ENCODE measurements around the gene MED22. TPM values are rescaled to one million over a fixed set of nuclear protein-coding genes. Genes with fewer than 3 reads are reported as not detected.
"Not testable (repeated sequence)": the region's sequence is repeated elsewhere in the genome, so short reads cannot be mapped to it uniquely, and the experiment has no call there.

Gene MED22
- total RNA-seq, 1 donor from 2014 or later, result 37.9 TPM

GRCh38 chr9:133384736-133385321 lies 36.9 kb upstream of the MED22 start:
- H3K4me3 Mint-ChIP-seq, result no peak overlapping the region
- H3K27me3 Mint-ChIP-seq (ENCODE audit: insufficient read depth), result no peaks in the 10 kb centered on the region
- H3K9me3 Mint-ChIP-seq, result no peaks in the 10 kb centered on the region
- no peaks in the 10 kb centered on the region for H3K4me1 Mint-ChIP-seq (ENCODE audit: low read depth)
- H3K36me3 Mint-ChIP-seq (ENCODE audit: low read depth), result no peaks in the 10 kb centered on the region
- H3K27ac Mint-ChIP-seq, result no peak overlapping the region
- no peak for DNase-seq (ENCODE audit: low spot score)
- intact Hi-C loops (cut with micrococcal nuclease), result no loop called here

GRCh38 chr9:133383438-133383837 lies 35.5 kb upstream of the MED22 start:
- intact Hi-C loops (cut with micrococcal nuclease), result no loop called here
- H3K27me3 Mint-ChIP-seq (ENCODE audit: insufficient read depth), result no peaks in the 10 kb centered on the region
- no peaks in the 10 kb centered on the region for H3K9me3 Mint-ChIP-seq
- H3K36me3 Mint-ChIP-seq (ENCODE audit: low read depth), result no peaks in the 10 kb centered on the region
- no peak for DNase-seq (ENCODE audit: low spot score)
- no peak overlapping the region for H3K27ac Mint-ChIP-seq
- H3K4me1 Mint-ChIP-seq (ENCODE audit: low read depth), result no peaks in the 10 kb centered on the region
- no peak overlapping the region for H3K4me3 Mint-ChIP-seq

DNA sequence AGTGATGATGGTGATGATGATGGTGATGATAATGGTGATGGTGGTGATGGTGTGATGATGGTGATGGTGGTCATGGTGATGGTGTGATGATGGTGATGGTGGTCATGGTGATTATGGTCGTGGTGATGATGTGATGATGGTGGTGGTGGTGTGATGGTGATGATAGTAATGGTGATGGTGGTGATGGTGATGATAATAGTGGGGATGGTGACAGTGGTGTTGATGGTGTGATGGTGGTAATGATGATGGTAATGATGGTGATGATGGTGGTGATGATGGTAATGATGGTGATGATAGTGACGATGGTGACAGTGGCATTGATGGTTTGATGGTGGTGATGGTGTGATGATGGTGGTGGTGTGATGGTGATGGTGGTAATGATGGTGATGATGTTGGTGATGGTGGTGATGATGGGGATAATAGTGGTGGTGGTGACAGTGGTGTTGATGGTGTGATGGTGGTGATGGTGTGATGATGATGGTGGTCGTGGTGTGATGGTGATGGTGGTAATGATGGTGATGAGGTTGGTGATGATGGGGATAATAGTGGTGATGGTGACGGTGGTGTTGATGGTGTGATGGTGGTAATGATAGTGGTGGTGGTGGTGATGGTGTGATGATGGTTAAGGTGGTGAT lies 34.7 kb upstream of the MED22 start:
- intact Hi-C loops (cut with micrococcal nuclease), result no loop called here
- Mint-ChIP-seq H3K27ac (no peak overlapping the region), H3K4me3 (no peak overlapping the region), H3K27me3 (ENCODE audit: insufficient read depth) (no peaks in the 10 kb centered on the region), H3K36me3 (ENCODE audit: low read depth) (no peaks in the 10 kb centered on the region), H3K9me3 (no peaks in the 10 kb centered on the region), H3K4me1 (ENCODE audit: low read depth) (no peaks in the 10 kb centered on the region)
- DNase-seq (ENCODE audit: low spot score), result no peak

DNA sequence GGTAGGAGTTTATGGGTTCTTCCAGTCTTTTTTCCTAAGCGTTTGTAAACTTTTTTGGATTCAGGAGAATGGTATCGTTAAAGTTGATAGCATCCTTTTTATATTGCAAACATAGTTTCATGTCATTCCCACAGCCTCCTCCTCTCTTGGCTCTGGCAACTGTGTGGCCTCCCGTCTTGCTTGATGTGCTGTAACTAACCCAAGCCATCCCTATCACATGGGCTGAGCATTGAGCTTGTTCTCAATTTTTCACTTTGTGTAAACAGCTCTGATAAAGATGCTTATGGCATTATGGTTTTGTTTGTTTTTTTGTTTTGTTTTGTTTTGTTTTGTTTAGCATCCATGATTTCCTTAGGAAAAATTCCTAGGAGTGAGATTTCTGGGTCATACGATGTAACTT lies 32.8 kb upstream of the MED22 start:
- Mint-ChIP-seq H3K4me1 (ENCODE audit: low read depth) (no peaks in the 10 kb centered on the region), H3K27me3 (ENCODE audit: insufficient read depth) (no peaks in the 10 kb centered on the region), H3K36me3 (ENCODE audit: low read depth) (no peaks in the 10 kb centered on the region), H3K9me3 (no peaks in the 10 kb centered on the region), H3K4me3 (no peak overlapping the region), H3K27ac (no peak overlapping the region)
- no peak for DNase-seq (ENCODE audit: low spot score)
- intact Hi-C loops (cut with micrococcal nuclease), result no loop called here

- Mint-ChIP-seq H3K36me3 (ENCODE audit: low read depth) (peaks cover 7% of the 10 kb centered on the region), H3K27me3 (ENCODE audit: insufficient read depth) (no peaks in the 10 kb centered on the region)
- intact Hi-C loops (cut with micrococcal nuclease), result loop anchor here (10.0 kb wide), 1 partner anchor 1025 kb away; the partner anchor contains the start of gene SETX
Measured at GRCh38 chr9:133379153-133380086, 31.5 kb upstream of the MED22 start.

DNA sequence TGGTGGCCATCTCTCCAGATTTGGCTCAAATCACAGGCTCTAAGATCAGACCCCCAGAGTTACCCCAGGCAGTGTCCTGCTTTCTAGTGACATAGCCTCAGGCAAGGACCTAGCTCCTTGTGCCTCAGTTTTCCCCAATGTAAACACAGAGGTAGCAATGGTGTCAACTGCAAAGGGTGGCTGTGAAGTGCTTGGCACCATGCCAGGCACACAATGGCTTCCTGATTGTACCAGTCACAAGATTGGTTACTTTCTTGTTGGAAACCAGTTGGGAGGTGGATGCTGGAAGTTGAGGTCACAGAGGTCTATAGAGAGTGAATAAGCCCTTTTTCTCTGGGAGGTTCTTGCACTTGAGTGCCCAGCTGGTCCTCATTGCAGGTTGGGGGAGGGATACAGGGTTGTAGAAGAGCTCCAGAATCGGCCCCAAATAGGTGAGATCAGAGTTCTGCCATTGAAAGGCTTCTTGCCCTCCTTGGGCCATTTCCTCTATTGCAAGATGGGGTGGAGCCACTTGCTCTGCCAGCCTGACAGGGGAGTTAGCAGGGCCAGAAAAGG lies 30.6 kb upstream of the MED22 start:
- Mint-ChIP-seq H3K27me3 (ENCODE audit: insufficient read depth) (no peaks in the 10 kb centered on the region), H3K4me3 (no peak overlapping the region), H3K27ac (no peak overlapping the region), H3K4me1 (ENCODE audit: low read depth) (peaks cover 5% of the 10 kb centered on the region), H3K9me3 (no peaks in the 10 kb centered on the region), H3K36me3 (ENCODE audit: low read depth) (peaks cover 7% of the 10 kb centered on the region)
- intact Hi-C loops (cut with micrococcal nuclease), result loop anchor here (10.0 kb wide), 1 partner anchor 1024 kb away; the partner anchor contains the start of gene SETX
- DNase-seq (ENCODE audit: low spot score), result no peak

More at GRCh38 chr9:133379153-133380086, 31.5 kb upstream of the MED22 start:
- DNase-seq (ENCODE audit: low spot score), result no peak
- no peaks in the 10 kb centered on the region for H3K9me3 Mint-ChIP-seq
- peaks cover 5% of the 10 kb centered on the region for H3K4me1 Mint-ChIP-seq (ENCODE audit: low read depth)
- H3K4me3 Mint-ChIP-seq, result no peak overlapping the region
- no peak overlapping the region for H3K27ac Mint-ChIP-seq

DNA sequence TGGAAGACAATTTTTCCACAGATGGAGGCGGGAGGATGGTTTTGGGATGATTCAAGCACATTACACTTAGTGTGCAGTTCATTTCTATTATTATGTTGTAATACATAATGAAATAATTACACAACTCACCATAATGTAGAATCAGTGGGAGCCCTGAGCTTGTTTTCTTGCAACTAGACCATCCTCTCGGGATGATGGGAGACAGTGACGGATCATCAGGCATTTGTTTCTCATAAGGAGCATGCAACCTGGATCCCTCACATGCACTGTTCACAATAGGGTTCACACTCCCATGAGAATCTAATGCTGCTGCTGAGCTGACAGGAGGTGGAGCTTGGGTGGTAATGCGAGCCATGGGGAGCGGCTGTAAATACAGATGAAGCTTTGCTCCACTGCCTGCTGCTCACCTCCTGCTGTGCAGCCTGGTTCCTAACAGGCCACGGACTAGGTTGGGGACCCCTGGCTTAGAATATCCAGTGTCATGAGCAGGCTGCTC lies 29.8 kb upstream of the MED22 start:
- intact Hi-C loops (cut with micrococcal nuclease), result loop anchor here (2.0 to 10.0 kb wide), 2 partner anchors 29 to 1023 kb away; partner anchors contain the start of gene SETX

GRCh38 chr9:133377280-133377679 lies 29.3 kb upstream of the MED22 start:
- Mint-ChIP-seq H3K36me3 (ENCODE audit: low read depth) (peaks cover 14% of the 10 kb centered on the region), H3K4me1 (ENCODE audit: low read depth) (peaks cover 15% of the 10 kb centered on the region), H3K4me3 (peak overlapping the region; percentile 65)
- intact Hi-C loops (cut with micrococcal nuclease), result loop anchor here (2.0 to 10.0 kb wide), 2 partner anchors 30 to 1022 kb away; partner anchors contain the start of gene SETX
- H3K9me3 Mint-ChIP-seq; DNase-seq (ENCODE audit: low spot score); H3K27ac Mint-ChIP-seq; H3K27me3 Mint-ChIP-seq (ENCODE audit: insufficient read depth): not testable (repeated sequence)

More for the DNA sequence above, 29.8 kb upstream of the MED22 start:
- no peaks in the 10 kb centered on the region for H3K9me3 Mint-ChIP-seq
- no peak for DNase-seq (ENCODE audit: low spot score)
- H3K27ac Mint-ChIP-seq, result no peak overlapping the region
- no peak overlapping the region for H3K4me3 Mint-ChIP-seq
- peaks cover 10% of the 10 kb centered on the region for H3K4me1 Mint-ChIP-seq (ENCODE audit: low read depth)
- H3K27me3 Mint-ChIP-seq (ENCODE audit: insufficient read depth), result no peaks in the 10 kb centered on the region
- peaks cover 11% of the 10 kb centered on the region for H3K36me3 Mint-ChIP-seq (ENCODE audit: low read depth)

DNA sequence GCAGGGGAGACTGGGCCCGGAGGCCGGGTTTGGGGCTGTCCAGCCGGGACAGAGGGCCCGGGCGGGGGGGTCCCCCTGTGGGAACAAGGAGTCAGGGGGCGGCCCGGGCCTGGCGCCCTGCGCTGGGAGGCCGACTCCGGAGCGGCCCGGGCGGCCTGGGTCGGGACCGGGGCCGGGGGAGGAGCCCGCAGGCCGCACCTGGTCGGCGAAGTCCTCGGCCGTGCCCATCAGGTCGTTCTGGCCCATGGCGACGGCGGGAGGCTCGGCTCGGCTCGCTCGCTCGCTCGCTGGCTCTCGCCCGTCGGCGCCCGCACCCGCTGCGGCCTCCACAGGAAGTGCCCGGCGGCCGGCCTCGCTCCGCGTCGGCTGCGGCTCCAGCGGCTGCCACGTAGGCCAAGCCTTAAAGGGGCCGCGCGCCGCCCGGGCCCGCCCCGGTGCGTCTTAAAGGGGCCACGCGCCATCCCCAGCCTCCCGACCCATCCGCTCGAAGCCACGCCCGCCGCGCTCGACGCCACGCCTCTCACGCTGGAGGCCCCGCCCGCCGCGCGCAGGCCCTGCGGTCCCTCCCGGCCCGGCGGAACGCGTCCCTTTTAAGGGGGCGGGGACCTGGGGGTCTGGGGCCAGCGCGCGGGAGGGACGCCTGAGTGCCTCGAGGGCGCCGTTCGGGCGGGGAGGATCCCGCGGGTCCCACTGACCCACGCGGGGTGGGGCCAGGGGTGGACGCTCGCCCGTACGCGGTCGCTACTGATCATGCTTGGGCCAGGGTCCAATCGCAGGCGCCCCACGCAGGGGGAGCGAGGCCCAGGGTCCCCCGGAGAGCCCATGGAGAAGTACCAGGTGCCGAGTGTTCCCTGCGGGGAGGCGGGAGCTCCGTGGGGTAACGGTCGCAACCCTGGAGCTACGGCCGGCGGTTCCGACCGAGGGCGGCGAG lies 28.1 kb upstream of the MED22 start, which contains the start of the genes STKLD1 and SURF4:
STKLD1 (plus strand) TSS at position 643 of the 931 bp plus-strand sequence; CDS start at position 751, 108 bp downstream.
SURF4 (minus strand) TSS at position 337 of the 931 bp plus-strand sequence; CDS start at position 246, 91 bp downstream.
- Mint-ChIP-seq H3K9me3 (no peaks in the 10 kb centered on the region), H3K4me1 (ENCODE audit: low read depth) (peaks cover 28% of the 10 kb centered on the region), H3K27ac (peak within 1 kb of the TSS; percentile 99), H3K27me3 (ENCODE audit: insufficient read depth) (no peaks in the 10 kb centered on the region), H3K4me3 (peak within 1 kb of the TSS; percentile 99), H3K36me3 (ENCODE audit: low read depth) (peaks cover 21% of the 10 kb centered on the region)
- intact Hi-C loops (cut with micrococcal nuclease), result loop anchor here (1.0 to 10.0 kb wide), 6 partner anchors 28 to 1021 kb away; partner anchors contain the start of genes CACFD1, MED22, REXO4 and RPL7A
- peak; percentile 96 for DNase-seq (ENCODE audit: low spot score)

GRCh38 chr9:133375116-133375723 lies 27.3 kb upstream of the MED22 start:
- Mint-ChIP-seq H3K27me3 (ENCODE audit: insufficient read depth) (no peaks in the 10 kb centered on the region), H3K4me3 (peak overlapping the region; percentile 99), H3K36me3 (ENCODE audit: low read depth) (peaks cover 28% of the 10 kb centered on the region), H3K4me1 (ENCODE audit: low read depth) (peaks cover 36% of the 10 kb centered on the region), H3K9me3 (no peaks in the 10 kb centered on the region), H3K27ac (peak overlapping the region; percentile 99)
- intact Hi-C loops (cut with micrococcal nuclease), result loop anchor here (10.0 kb wide), 1 partner anchor 1020 kb away; the partner anchor contains the start of gene SETX
- DNase-seq (ENCODE audit: low spot score), result no peak

- DNase-seq (ENCODE audit: low spot score), result peak; percentile 8
- peaks cover 32% of the 10 kb centered on the region for H3K36me3 Mint-ChIP-seq (ENCODE audit: low read depth)
- intact Hi-C loops (cut with micrococcal nuclease), result loop anchor here (1.0 to 10.0 kb wide), 2 partner anchors 344 to 1020 kb away; partner anchors contain the start of genes GTF3C5 and SETX
- peak overlapping the region; percentile 99 for H3K4me3 Mint-ChIP-seq
- no peaks in the 10 kb centered on the region for H3K9me3 Mint-ChIP-seq
- H3K4me1 Mint-ChIP-seq (ENCODE audit: low read depth), result peaks cover 41% of the 10 kb centered on the region
- peak overlapping the region; percentile 99 for H3K27ac Mint-ChIP-seq
- no peaks in the 10 kb centered on the region for H3K27me3 Mint-ChIP-seq (ENCODE audit: insufficient read depth)
Measured at GRCh38 chr9:133374612-133375115, 26.7 kb upstream of the MED22 start.

Measured in activated T-helper 1 cell treated with anti-CD3 and anti-CD28 coated beads, Interleukin-12 subunit alpha, Interleukin-12 subunit beta, Interleukin-2, Interleukin-4 antibody, amounts not matched to agents 30 ng/mL and 10 ng/mL and 1 ng/mL, durations not matched to agents 14 hours and 24 hours and 36 hours (primary cell).